ENCODE results near the gene KCNH5. TPM values are rescaled to one million over a fixed set of nuclear protein-coding genes. Genes with fewer than 3 reads are reported as not detected.

KCNH5 gene
- total RNA-seq, 4 donors from 2014 or later, result under 0.01 TPM; not detected in 3

- Histone ChIP-seq H3K4me1 (no peaks in the 10 kb centered on the region), H3K4me3 (no peak overlapping the region), H3K27ac (no peak overlapping the region), H3K27me3 (peaks cover 3% of the 10 kb centered on the region), H3K36me3 (no peaks in the 10 kb centered on the region), H3K9me3 (no peaks in the 10 kb centered on the region)
- DNase-seq, result no peak
- intact Hi-C loops (cut with DNase I; ENCODE audit: low total_unique reads), result no loop called here
- WGBS, 2 donors (ENCODE audit: low coverage in 1 of 2), result 34 to 60% methylated on average over 5 to 8 of the region's 8 CpGs
- TF ChIP-seq CTCF (IDR thresholded peaks at IDR 0.05) (no peak), EP300 (IDR thresholded peaks at IDR 0.05; ENCODE audit: low read depth) (no peak), POLR2AphosphoS5 (IDR thresholded peaks at IDR 0.05) (no peak), POLR2A (IDR thresholded peaks at IDR 0.05) (no peak)
- in situ Hi-C loops (cut with MboI; ENCODE audit: low pct_ligation_motif_present in 1 of 4, low pct_unique_long_range_greater_than_20kb in 1 of 4, low sequenced_read_pairs in 3 of 4), result no loop called here
Measured at GRCh38 chr14:63032076-63032475, 13.2 kb downstream of the KCNH5 start.

DNA sequence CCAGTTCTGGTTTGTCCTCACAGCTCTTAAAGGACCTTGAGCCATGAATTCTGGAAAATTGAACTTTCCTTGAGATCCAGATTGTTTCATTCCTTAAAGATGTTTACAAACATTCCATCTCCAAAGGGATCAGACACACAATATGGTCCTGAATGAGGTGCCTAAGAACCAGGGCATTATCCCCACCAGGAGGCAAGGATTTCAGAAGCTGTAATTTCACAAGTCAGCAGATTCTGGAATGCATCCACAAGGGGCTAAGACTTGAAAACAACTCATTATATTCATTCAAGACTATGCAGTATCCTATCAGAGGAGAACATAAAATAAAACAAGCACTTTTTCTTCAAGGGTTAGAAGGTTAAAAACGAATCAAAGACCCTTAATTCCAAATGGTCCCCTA is 15.1 kb downstream of the KCNH5 start:
- in situ Hi-C loops (cut with MboI; ENCODE audit: low pct_ligation_motif_present in 1 of 4, low pct_unique_long_range_greater_than_20kb in 1 of 4, low sequenced_read_pairs in 3 of 4) (no loop called here), intact Hi-C loops (cut with DNase I; ENCODE audit: low total_unique reads) (no loop called here)
- Histone ChIP-seq H3K36me3 (no peaks in the 10 kb centered on the region), H3K4me1 (no peaks in the 10 kb centered on the region), H3K27ac (no peak overlapping the region), H3K27me3 (peaks cover 3% of the 10 kb centered on the region), H3K9me3 (no peaks in the 10 kb centered on the region), H3K4me3 (no peak overlapping the region)
- no peak for DNase-seq
- no peak for TF ChIP-seq EP300 (IDR thresholded peaks at IDR 0.05; ENCODE audit: low read depth)
- TF ChIP-seq POLR2AphosphoS5 (IDR thresholded peaks at IDR 0.05), result no peak
- TF ChIP-seq POLR2A (IDR thresholded peaks at IDR 0.05), result no peak
- TF ChIP-seq CTCF (IDR thresholded peaks at IDR 0.05), result no peak
- WGBS, 2 donors (ENCODE audit: low coverage in 1 of 2), result 20 to 23% methylated on average over 1 of the region's 1 CpG

- 12 to 40% methylated on average over 1 of the region's 1 CpG for WGBS, 2 donors (ENCODE audit: low coverage in 1 of 2)
Measured at GRCh38 chr14:63027719-63028118, 17.5 kb downstream of the KCNH5 start.

GRCh38 chr14:63026491-63026890 is 18.8 kb downstream of the KCNH5 start:
- TF ChIP-seq POLR2A (IDR thresholded peaks at IDR 0.05), result no peak
- TF ChIP-seq CTCF (IDR thresholded peaks at IDR 0.05), result no peak
- no peak for TF ChIP-seq POLR2AphosphoS5 (IDR thresholded peaks at IDR 0.05)
- no peak for TF ChIP-seq EP300 (IDR thresholded peaks at IDR 0.05; ENCODE audit: low read depth)
- no peak overlapping the region for H3K27ac ChIP-seq
- no peaks in the 10 kb centered on the region for H3K9me3 ChIP-seq
- in situ Hi-C loops (cut with MboI; ENCODE audit: low pct_ligation_motif_present in 1 of 4, low pct_unique_long_range_greater_than_20kb in 1 of 4, low sequenced_read_pairs in 3 of 4) (no loop called here), intact Hi-C loops (cut with DNase I; ENCODE audit: low total_unique reads) (no loop called here)
- 84 to 95% methylated on average over 2 of the region's 2 CpGs for whole genome bisulfite sequencing, 2 donors (ENCODE audit: low coverage in 1 of 2)
- H3K4me1 ChIP-seq, result no peaks in the 10 kb centered on the region
- H3K4me3 ChIP-seq, result no peak overlapping the region
- no peak for DNase-seq
- no peaks in the 10 kb centered on the region for H3K27me3 ChIP-seq
- no peaks in the 10 kb centered on the region for H3K36me3 ChIP-seq

More at GRCh38 chr14:63027719-63028118, 17.5 kb downstream of the KCNH5 start:
- Histone ChIP-seq H3K4me1 (no peaks in the 10 kb centered on the region), H3K27ac (no peak overlapping the region), H3K9me3 (no peaks in the 10 kb centered on the region), H3K4me3 (no peak overlapping the region), H3K27me3 (no peaks in the 10 kb centered on the region), H3K36me3 (no peaks in the 10 kb centered on the region)
- in situ Hi-C loops (cut with MboI; ENCODE audit: low pct_ligation_motif_present in 1 of 4, low pct_unique_long_range_greater_than_20kb in 1 of 4, low sequenced_read_pairs in 3 of 4) (no loop called here), intact Hi-C loops (cut with DNase I; ENCODE audit: low total_unique reads) (no loop called here)
- DNase-seq, result no peak
- TF ChIP-seq POLR2AphosphoS5 (IDR thresholded peaks at IDR 0.05), result no peak
- no peak for TF ChIP-seq CTCF (IDR thresholded peaks at IDR 0.05)
- no peak for TF ChIP-seq POLR2A (IDR thresholded peaks at IDR 0.05)
- TF ChIP-seq EP300 (IDR thresholded peaks at IDR 0.05; ENCODE audit: low read depth), result no peak
